ENCODE results near the gene ZNHIT3. TPM values are rescaled to one million over a fixed set of nuclear protein-coding genes. Genes with fewer than 3 reads are reported as not detected.
A peak's percentile ranks its signal among the peaks of the same experiment; 100 is the strongest.
"Not testable (repeated sequence)": the region's sequence is repeated elsewhere in the genome, so short reads cannot be mapped to it uniquely, and the experiment has no call there.

The ZNHIT3 gene
- total RNA-seq, 4 donors from 2014 or later, result 29.6 to 56.7 (median 35.2) TPM

GRCh38 chr17:36481829-36482228 lies 4.7 kb upstream of the ZNHIT3 start:
- DNase-seq (ENCODE audit: low spot score in 2 of 2), result peak in 1 of 2 donors; percentile 49
- 82 to 85% methylated on average over 7 of the region's 7 CpGs for WGBS, 2 donors
- no peak overlapping the region for H3K4me3 ChIP-seq (ENCODE audit: low read depth, poor library complexity, severe bottlenecking)
- intact Hi-C loops (cut with DNase I; ENCODE audit: low total_unique reads), result loop anchor here (10.0 kb wide), 1 partner anchor 517 kb away; no protein-coding TSS in a partner anchor
- TF ChIP-seq CTCF (IDR thresholded peaks at IDR 0.05) (no peak), POLR2A (IDR thresholded peaks at IDR 0.05) (no peak)

GRCh38 chr17:36482611-36483504 lies 3.6 kb upstream of the ZNHIT3 start:
- TF ChIP-seq POLR2A (IDR thresholded peaks at IDR 0.05) (no peak), CTCF (IDR thresholded peaks at IDR 0.05) (no peak)
- intact Hi-C loops (cut with DNase I; ENCODE audit: low total_unique reads), result loop anchor here (10.0 kb wide), 1 partner anchor 518 kb away; no protein-coding TSS in a partner anchor
- 9 to 12% methylated on average over 25 to 52 of the region's 79 CpGs for WGBS, 2 donors
- DNase-seq (ENCODE audit: low spot score in 2 of 2), result peak; percentile 71 to 96
- no peak overlapping the region for H3K4me3 ChIP-seq (ENCODE audit: low read depth, poor library complexity, severe bottlenecking)

- not testable (repeated sequence) for H3K4me3 ChIP-seq (ENCODE audit: low read depth, poor library complexity, severe bottlenecking)
- DNase-seq (ENCODE audit: low spot score in 2 of 2), result peak in 1 of 2 donors; percentile 50
- intact Hi-C loops (cut with DNase I; ENCODE audit: low total_unique reads), result loop anchor here (10.0 kb wide), 1 partner anchor 519 kb away; no protein-coding TSS in a partner anchor
- WGBS, 2 donors, result 91 to 94% methylated on average over 7 of the region's 7 CpGs
Observed at GRCh38 chr17:36484021-36484420, 2.5 kb upstream of the ZNHIT3 start.

- peak in 1 of 2 donors; percentile 45 for DNase-seq (ENCODE audit: low spot score in 2 of 2)
- WGBS, 2 donors, result 81 to 86% methylated on average over 8 of the region's 8 CpGs
- intact Hi-C loops (cut with DNase I; ENCODE audit: low total_unique reads), result loop anchor here (10.0 kb wide), 1 partner anchor 520 kb away; no protein-coding TSS in a partner anchor
- TF ChIP-seq CTCF (IDR thresholded peaks at IDR 0.05) (no peak), POLR2A (IDR thresholded peaks at IDR 0.05) (no peak)
- H3K4me3 ChIP-seq (ENCODE audit: low read depth, poor library complexity, severe bottlenecking), result no peak overlapping the region
Observed at GRCh38 chr17:36485027-36485426, 1.5 kb upstream of the ZNHIT3 start.

- DNase-seq (ENCODE audit: low spot score in 2 of 2), result no peak
- H3K4me3 ChIP-seq (ENCODE audit: low read depth, poor library complexity, severe bottlenecking), result no peak overlapping the region
- 35 to 38% methylated on average over 10 of the region's 10 CpGs for WGBS, 2 donors
- TF ChIP-seq POLR2A (IDR thresholded peaks at IDR 0.05) (no peak), CTCF (IDR thresholded peaks at IDR 0.05) (no peak)
- intact Hi-C loops (cut with DNase I; ENCODE audit: low total_unique reads), result loop anchor here (10.0 kb wide), 1 partner anchor 521 kb away; no protein-coding TSS in a partner anchor
Observed at GRCh38 chr17:36485805-36486203, 677 bp upstream of the ZNHIT3 start.

GRCh38 chr17:36493956-36494355 lies 7.5 kb downstream of the ZNHIT3 start:
- peak in 1 of 2 donors; percentile 2 for DNase-seq (ENCODE audit: low spot score in 2 of 2)
- intact Hi-C loops (cut with DNase I; ENCODE audit: low total_unique reads), result no loop called here
- TF ChIP-seq CTCF (IDR thresholded peaks at IDR 0.05), result no peak
- TF ChIP-seq POLR2A (IDR thresholded peaks at IDR 0.05), result no peak
- 77 to 78% methylated on average over 1 of the region's 1 CpG for WGBS, 2 donors
- H3K4me3 ChIP-seq (ENCODE audit: low read depth, poor library complexity, severe bottlenecking), result no peak overlapping the region

All from lower leg skin (tissue), 4 donors.